Stimulated activated CD4-positive, alpha-beta T cell treated with anti-CD3 and anti-CD28 coated beads, Interleukin-15, amount 100 ng/mL, for 24 hours (primary cell): ENCODE measurements around the gene HIGD2B.
"Not testable (repeated sequence)": the region's sequence is repeated elsewhere in the genome, so short reads cannot be mapped to it uniquely, and the experiment has no call there.

Experiments used
- DNase-seq: peaks from one replicate; pipeline ENCODE4 v3.0.0-alpha.2; 2020

HIGD2B gene

DNA sequence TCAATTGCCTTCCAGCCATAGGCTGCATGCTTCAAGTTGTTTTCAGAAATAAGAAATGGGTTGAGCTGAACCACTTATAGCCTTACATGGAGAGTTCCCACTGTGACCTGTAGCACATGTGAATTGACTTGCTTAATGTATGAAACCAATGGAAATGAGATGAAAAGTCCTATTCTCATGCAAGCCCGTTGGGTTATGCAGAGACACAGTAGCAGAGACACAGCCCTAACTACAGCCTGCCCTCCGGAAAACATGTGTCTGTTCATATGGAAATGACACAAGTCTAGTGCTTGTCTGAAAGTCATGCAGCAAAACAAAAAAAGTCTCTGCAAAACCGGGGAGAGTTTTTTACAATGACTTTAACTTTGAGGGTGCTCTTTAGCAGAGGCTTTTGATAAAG is 14.5 kb downstream of the HIGD2B start:
- no peak for DNase-seq

DNA sequence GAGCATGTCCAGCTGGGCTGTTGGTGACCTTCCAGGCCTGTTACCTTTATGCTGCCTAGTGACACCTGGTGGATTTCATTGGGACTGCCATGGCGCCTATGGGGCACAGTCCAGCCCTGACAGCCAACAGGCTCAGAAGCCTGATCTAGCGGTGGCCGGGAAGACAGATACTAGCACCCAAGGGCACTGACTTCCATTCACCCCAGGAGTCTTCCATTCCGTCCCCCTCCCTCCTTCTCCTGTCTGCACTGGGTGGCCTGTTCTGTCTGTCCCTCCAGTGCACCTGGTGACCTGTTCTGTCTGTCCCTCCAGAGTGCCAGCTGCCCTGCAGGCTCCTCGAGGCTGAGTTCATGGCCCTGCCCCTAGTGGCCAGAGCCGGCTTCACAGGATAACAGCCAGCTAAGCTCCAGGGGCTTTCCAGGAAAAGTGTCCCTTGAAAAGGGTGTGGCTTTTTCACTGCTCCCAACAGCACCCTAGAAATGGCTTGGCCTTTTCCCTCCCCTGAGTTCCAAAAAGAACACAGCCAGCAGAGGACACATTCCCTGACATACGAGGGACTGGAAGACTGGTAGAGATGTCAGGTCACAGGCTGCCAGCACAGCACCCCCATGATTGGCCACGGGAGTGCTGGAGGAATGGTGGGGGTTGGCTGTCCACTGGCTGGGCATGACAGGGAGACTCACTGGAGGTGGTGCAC is 15.2 kb downstream of the HIGD2B start:
- peak; percentile 84 for DNase-seq

DNA sequence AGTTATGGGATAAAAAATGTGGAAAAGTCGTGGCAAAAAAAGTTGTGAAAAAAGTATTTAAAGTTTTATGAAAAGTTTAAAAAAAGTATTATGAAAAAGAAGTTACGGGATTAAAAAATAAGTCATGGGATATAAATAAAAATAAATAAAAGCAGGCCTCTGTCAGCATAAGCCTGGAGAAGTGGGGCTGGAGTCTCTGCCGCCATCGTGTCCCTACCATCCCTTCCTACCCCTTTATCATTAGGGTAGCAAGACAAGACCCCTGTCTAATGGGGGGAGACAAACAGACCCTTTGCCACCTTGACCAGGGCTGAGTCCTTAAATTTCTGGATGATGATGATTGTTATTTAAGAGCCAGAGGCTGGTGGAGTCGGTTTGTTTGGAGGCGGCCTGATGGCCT is 16.2 kb downstream of the HIGD2B start:
- not testable (repeated sequence) for DNase-seq

DNA sequence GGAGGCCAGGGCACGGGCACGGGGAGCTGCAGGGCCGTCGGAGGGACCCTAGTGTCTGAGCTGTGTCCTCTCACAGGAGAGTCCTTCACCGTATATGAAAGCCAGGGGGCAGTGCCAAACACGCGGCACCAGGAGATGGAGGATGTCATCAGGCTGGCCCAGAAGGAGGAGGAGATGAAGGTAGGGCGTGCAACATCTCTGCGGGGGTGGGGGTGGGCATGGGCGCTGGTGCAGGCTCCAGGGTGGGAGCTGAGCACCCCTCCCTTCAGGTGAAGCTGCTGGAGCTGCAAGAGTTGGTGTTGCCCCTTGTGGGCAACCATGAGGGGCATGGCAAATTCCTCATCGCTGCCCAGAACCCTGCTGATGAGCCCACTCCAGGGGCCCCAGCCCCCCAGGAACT is 20.3 kb downstream of the HIGD2B start:
- DNase-seq, result not testable (repeated sequence)

DNA sequence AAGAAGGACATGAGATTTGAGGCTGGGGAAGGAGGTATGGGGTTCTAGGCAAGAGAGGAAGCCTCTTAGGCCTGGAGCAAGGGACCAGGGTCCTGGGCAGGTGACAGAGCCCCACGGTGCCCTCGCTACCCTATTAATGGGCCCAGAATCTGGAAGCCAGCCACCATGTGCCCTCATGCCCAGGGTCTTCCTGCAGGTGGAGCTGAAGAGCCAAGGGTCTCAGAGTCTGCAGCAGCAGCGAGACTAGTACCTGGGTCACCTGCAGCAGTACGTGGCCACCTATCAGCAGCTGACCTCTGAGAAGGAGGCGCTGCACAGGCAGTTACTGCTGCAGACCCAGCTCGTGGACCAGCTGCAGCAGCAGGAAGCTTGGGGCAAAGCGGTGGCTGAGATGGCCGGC is 22.1 kb downstream of the HIGD2B start:
- DNase-seq, result not testable (repeated sequence)

DNA sequence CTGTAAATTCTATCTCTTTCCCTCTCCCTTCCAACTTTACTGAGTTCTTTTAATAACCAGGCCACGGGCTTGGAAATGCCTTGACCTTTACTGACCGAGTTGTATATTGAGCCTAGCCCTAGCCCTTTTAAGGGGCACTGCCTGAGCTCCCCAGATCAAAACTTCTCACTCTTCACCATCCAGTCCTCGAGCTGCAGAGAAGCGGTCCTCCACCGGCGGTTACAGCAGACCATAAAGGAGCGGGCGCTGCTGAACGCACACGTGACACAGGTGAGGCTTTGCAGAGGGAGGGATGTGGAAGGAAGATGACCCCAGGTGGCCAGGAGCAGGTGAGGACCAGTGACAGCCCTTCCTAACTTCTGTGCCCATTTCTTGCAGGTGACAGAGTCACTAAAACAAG is 24.9 kb downstream of the HIGD2B start:
- not testable (repeated sequence) for DNase-seq

DNA sequence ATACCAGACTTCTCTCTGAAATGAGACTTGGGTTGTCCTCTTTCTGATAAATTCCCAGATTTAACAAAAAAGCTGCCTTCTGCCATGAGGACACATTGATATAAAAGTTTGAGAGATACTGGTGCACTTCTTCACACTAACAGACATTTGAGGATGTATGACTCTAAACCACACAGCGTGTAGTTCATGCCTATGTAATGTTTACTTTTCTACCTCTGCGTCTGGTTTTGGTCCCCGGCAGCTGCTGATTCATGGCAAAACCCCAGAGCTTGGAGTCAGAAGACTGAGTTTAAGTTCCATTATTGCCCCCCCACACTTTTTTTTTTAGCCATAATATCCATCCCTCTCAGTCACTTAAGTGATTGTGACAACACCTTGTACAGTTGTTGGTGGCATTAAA is 30.0 kb downstream of the HIGD2B start:
- DNase-seq, result not testable (repeated sequence)

DNA sequence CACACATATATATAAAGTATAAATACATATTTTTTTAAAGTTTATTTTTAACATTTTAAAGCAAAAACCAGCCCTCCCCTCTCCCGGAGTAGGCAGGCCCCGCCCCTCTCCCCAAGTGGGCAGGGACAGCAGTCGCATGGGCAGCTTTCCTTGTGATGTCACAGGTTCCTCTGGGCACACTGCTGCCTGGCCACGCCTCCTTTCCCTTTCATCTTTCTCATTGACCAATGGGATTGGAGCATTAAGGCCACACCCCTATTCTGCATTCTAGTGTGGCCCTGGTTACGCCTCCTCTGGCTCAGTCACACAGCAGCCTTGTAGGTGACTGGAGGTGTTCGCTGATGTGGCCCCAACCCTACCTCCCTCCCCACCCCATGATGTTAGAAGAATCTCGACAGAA is 31.6 kb downstream of the HIGD2B start, which contains the start of gene GOLGA6B:
Gene GOLGA6B, plus strand, starts transcription at position 301 of the 400 bp plus-strand sequence. Its CDS starts 41 bp downstream, at position 342.
- not testable (repeated sequence) for DNase-seq

DNA sequence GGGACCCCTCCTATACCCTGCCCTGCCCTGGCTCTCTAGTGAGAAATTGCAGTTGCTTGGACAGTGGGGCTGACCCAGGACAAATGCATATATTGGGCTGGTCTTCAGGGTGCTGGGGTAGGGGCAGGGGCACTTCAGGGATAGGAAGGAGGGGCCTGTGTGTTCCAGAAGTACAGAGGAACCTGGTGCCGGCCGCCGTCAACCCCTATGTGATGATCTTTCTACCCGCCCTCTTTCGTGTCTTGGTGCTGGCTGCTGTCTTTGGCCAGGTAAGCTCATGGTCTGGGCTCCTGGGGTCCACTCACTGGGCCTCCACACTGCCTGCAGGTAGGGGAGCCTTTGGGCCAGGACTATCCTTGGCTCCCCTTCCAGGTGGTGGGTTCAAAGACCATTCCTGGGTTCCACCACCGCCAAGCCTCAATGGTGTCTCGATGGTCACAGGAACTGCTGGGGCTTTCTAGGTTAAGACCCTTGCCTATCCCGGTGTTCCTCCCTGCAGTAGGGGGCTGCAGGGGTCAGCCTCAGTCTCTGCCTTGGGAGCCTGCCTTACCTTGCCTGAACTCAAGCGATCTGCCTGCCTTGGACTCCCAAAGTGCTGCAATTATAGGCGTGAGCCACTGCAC is 37.2 kb downstream of the HIGD2B start:
- DNase-seq, result not testable (repeated sequence)

DNA sequence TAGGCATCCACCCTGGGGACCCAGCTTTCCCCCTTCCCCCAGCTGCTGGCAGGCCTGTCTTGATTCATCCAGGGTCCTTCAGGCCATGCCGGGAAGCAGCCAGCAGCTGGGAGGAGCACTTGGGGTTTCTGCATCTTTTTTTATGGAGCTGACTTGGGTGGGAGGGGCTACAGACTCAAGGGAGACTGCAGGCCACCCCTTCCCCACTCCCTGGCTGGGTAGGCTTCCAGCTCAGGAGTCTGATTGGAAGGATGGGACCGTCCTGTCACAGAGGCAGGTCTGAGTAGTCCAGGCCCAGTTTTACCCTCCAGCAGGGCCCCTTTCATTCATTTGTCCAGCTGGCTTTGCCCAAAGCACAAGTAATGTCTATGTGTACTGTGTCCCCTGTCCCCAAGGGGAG is 43.7 kb downstream of the HIGD2B start:
- DNase-seq, result not testable (repeated sequence)

DNA sequence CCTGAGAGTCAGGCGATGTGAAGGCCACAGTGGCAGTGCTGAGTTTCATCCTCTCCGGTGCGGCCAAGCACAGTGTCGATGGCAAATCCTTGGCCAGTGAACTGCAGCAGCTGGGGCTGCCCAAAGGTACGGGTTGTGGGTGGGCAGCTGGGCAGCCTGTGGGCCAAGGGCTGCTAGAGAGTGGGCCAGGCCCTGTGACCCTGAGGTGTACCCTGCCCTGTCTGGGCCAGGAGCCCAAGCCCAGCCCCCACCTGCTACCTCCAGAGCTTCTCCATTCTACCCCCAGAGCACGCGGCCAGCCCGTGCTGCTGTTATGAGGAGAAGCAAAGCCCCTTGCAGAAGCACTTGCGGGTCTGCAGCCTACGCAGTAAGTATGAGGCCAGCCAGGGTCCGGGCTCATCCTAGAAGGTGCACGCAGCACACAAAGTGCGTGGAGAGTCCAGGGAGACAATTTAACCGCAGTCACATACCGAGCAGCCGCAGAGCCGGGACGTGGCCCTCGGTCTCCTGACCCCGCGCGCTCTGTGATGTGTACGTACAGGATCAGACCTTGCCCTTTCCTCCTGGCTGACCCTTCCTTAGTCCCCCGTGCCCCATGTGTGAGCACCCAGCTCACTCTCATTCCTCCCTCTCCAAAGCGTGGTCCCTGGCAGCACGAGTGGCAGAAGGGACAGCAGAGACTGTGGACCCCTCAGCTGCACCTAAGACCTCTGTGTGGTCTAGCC is 46.1 kb downstream of the HIGD2B start:
- DNase-seq, result not testable (repeated sequence)

DNA sequence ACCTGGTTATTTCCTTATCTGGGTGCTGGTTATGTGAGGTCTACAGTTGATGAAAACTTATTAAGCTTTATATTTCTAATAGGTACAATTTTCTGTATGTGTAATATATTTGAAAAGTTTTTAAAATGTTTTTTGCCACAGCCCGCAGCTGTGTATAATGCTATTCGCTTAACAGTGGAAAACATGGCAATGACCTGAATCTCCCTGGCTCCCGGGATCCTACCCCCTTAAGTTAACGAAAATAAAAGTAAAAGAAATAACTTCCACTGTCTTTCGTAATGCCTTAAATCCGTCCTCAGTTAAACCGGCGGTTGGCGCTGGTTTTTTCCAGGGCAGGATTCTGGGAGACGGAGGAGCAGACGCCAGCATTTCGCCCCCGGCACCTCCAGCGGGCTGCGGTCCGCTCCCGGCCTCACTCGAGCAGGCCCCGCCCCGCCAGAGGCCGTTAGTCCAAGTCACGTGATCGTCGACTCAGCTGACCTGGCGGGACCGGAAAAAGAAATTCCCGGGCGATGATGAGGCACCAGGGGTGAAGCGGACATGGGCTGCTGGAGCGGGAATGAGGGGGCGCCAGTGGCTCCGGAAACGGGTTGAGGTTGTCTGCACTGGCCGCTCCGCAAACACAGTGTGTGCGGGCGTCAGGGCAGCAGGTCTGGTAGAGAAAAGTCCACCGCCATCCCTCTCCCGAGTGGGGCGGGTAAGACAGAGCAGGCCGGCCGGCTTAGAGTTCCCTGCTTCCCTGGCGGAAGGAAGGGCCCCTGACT is 49.3 kb downstream of the HIGD2B start:
- peak; percentile 77 for DNase-seq

DNA sequence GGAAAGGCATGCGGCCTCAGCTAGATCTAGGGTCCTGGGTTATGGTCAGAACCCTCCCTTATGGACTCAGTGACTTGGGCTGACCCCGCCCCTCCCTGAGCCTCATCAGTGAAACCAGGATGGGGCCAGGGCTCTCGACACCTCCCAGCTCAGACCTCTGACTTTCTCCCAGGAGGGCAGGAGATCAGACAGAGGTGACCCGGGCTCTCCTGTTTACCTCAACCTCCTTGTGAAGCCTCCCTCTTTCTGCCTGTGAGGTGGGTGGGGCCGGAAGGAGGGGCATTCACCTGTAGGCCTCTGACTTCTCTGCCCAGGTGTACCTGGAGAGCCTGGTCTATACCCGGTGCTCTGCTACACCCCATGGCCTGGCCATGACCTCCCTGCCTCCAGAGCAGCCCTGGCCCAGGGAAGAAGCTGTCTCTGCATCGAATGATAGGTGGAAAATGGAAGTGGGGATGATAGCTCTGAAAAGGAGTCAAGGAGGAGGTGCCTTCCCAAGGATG is 56.9 kb downstream of the HIGD2B start:
- not testable (repeated sequence) for DNase-seq

DNA sequence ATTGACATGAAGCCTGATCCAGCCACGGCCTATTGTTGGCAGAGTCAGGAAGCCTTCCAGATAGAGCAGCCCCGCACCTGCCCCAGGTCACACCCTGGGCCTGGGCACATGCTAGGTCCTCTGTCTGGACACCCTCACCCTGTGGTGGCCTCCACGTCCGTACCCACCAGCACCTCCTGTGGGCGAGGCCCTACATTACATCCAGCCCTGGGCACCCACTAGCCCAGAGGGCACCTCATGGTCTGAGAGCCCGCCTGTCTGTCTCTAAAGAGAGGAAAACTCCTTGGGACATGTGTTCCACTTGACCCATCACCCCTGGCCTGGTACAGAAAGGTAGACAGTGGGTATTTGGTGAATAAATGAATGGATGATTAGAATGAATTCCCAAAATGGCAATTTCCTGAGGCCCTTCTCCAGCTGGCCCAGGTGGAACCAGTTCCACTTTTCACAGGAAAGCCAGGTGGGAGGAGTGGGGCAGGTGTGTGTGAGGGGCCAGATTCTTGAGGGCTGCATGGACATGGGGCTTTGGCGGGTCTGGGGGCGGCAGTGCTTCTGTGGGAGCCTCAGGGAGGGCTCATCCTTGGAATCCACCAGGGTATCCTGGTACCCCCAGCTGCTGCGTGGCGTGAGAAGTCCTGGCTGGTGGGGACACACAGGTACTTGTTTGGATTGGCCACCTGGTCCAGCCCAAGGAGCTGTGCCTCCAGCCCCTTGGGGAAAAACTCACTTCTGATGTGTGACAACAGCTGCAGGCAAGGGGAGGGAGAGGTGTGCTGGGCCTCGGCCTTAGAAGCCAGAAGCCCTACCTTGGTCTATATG is 57.5 kb downstream of the HIGD2B start:
- peak; percentile 19 for DNase-seq

DNA sequence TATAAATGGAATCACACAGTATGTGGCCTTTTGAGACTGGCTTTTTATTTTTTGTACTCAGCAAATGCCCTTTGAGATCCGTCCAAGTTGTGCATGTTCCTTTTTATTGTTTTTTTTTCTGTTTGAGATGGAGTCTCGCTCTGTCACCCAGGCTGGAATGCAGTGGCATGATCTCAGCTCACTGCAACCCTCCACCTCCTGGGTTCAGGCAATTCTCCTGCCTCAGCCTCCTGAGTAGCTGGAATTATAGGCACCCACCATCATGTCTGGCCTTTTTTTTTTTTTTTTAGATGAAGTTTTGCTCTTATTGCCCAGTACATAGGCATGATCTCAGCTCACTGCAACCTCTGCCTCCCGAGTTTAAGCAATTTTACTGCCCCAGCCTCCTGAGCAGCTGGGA is 59.8 kb downstream of the HIGD2B start:
- DNase-seq, result not testable (repeated sequence)
